Measurements from ENCODE around the gene ARHGAP25. TPM values are rescaled to one million over a fixed set of nuclear protein-coding genes. Genes with fewer than 3 reads are reported as not detected.

ARHGAP25 gene
- total RNA-seq, 1 donor from 2014 or later = 2.5 TPM

DNA sequence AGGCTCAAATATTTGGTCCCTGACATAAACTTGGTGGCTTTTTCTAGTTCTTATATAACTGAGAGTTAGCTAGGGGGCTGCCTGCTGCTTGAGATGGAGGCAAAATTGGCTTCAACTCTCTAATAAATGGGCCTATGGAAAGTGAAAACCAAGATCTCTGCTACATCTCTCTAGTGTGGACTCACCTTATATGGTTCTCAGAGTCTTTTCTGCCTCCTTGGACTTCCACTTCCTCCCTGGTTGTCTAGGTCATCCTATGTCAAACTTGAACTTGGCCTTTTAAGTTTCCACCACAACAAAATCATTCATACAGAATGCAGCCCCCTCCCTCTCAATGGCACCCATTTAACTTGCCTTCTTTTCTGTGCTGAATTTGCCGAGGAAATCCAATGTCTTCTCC is 23.9 kb upstream of the ARHGAP25 start:
- Mint-ChIP-seq H3K36me3 (ENCODE audit: low read depth) (peaks cover 6% of the 10 kb centered on the region), H3K27me3 (ENCODE audit: low read depth) (peaks cover 4% of the 10 kb centered on the region), H3K4me3 (no peak overlapping the region), H3K4me1 (no peaks in the 10 kb centered on the region), H3K9me3 (peaks cover 4% of the 10 kb centered on the region), H3K27ac (ENCODE audit: unreplicated experiment) (no peak overlapping the region)
- no peak for DNase-seq (ENCODE audit: low read depth, low spot score)
- no peak for TF ChIP-seq CTCF (conservative IDR thresholded peaks at IDR 0.05)

- peaks cover 4% of the 10 kb centered on the region for H3K9me3 Mint-ChIP-seq
- no peak overlapping the region for H3K4me3 Mint-ChIP-seq
- H3K27me3 Mint-ChIP-seq (ENCODE audit: low read depth) = peaks cover 4% of the 10 kb centered on the region
- DNase-seq (ENCODE audit: low read depth, low spot score) = no peak
- no peak for TF ChIP-seq CTCF (conservative IDR thresholded peaks at IDR 0.05)
- H3K27ac Mint-ChIP-seq (ENCODE audit: unreplicated experiment) = no peak overlapping the region
- peaks cover 6% of the 10 kb centered on the region for H3K36me3 Mint-ChIP-seq (ENCODE audit: low read depth)
- no peaks in the 10 kb centered on the region for H3K4me1 Mint-ChIP-seq
These were observed 19.7 kb upstream of the ARHGAP25 start for GRCh38 chr2:68714866-68715265.

GRCh38 chr2:68715353-68716041 is 19.1 kb upstream of the ARHGAP25 start:
- peak; percentile 32 for DNase-seq (ENCODE audit: low read depth, low spot score)
- H3K4me1 Mint-ChIP-seq = no peaks in the 10 kb centered on the region
- peak; percentile 70 for TF ChIP-seq CTCF (conservative IDR thresholded peaks at IDR 0.05)

DNA sequence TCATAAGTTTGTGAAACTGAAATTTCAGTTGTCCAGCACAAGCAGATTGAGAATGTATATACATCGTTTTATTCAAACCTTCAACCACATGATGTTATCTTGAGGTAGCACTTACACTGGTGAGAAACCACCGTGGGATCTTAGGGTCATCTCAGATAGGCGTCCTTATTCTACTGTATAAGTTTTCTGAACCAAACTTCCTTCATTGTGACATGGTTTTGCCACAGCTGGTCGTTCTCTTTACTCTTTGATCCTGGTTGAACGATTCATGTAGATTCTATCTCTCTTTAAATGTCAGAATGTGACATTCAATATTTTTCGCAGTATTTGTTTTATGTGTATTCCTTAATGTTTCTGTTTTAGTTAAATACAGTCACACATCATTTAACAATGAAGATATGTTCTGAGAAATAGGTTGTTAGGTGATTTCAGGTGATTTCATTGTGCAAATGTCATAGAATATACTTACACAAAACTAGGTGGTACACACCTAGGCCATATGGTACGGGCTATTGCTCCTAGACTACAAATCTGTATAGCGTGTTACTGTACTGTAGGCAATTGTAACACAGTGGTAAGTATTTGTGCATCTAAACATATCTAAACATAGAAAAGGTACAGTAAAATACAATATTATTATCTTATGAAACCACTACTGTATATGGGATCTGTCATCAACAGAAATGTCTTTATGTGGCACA is 17.9 kb upstream of the ARHGAP25 start:
- Mint-ChIP-seq H3K4me3 (no peak overlapping the region), H3K9me3 (peaks cover 4% of the 10 kb centered on the region), H3K27me3 (ENCODE audit: low read depth) (peaks cover 4% of the 10 kb centered on the region), H3K36me3 (ENCODE audit: low read depth) (peaks cover 3% of the 10 kb centered on the region), H3K4me1 (no peaks in the 10 kb centered on the region), H3K27ac (ENCODE audit: unreplicated experiment) (no peak overlapping the region)
- TF ChIP-seq CTCF (conservative IDR thresholded peaks at IDR 0.05) = no peak
- no peak for DNase-seq (ENCODE audit: low read depth, low spot score)

More at GRCh38 chr2:68715353-68716041, 19.1 kb upstream of the ARHGAP25 start:
- Mint-ChIP-seq H3K9me3 (peaks cover 4% of the 10 kb centered on the region), H3K36me3 (ENCODE audit: low read depth) (peaks cover 6% of the 10 kb centered on the region), H3K4me3 (no peak overlapping the region), H3K27me3 (ENCODE audit: low read depth) (peaks cover 4% of the 10 kb centered on the region), H3K27ac (ENCODE audit: unreplicated experiment) (no peak overlapping the region)

- H3K36me3 Mint-ChIP-seq (ENCODE audit: low read depth) = peaks cover 3% of the 10 kb centered on the region
- TF ChIP-seq CTCF (conservative IDR thresholded peaks at IDR 0.05) = no peak
- H3K27me3 Mint-ChIP-seq (ENCODE audit: low read depth) = peaks cover 4% of the 10 kb centered on the region
- no peaks in the 10 kb centered on the region for H3K4me1 Mint-ChIP-seq
- no peak overlapping the region for H3K27ac Mint-ChIP-seq (ENCODE audit: unreplicated experiment)
- no peak overlapping the region for H3K4me3 Mint-ChIP-seq
- no peak for DNase-seq (ENCODE audit: low read depth, low spot score)
- H3K9me3 Mint-ChIP-seq = peaks cover 4% of the 10 kb centered on the region
These were observed 17.3 kb upstream of the ARHGAP25 start for GRCh38 chr2:68717305-68717661.

All from neural crest cell (in vitro differentiated cells).